Uterus (tissue), 4 donors: Measurements from ENCODE around the gene LSM6. TPM values are rescaled to one million over a fixed set of nuclear protein-coding genes. Genes with fewer than 3 reads are reported as not detected.

ENCODE experiments used
- DNase-seq, 2 donors: peaks; one replicate each; pipeline ENCODE4 v3.0.0-alpha.2; 2019 to 2020
- H3K27ac ChIP-seq, 2 donors: fragments of 200-600 bp; sonication (generic); 1 replicate in 1 of 2; 2 replicates in 1 of 2; pipeline ENCODE4 v1.5.1; 2016 to 2018
- H3K27me3 ChIP-seq, 2 donors: fragments of 200-600 bp; sonication (generic); one replicate each; pipeline ENCODE4 v1.5.1; 2018 to 2019; ENCODE audit warnings: control low read depth in 1 of 2
- H3K36me3 ChIP-seq, 2 donors: fragments of 200-600 bp; sonication (generic); one replicate each; pipeline ENCODE4 v1.5.1; 2019; ENCODE audit warnings: control low read depth in 1 of 2
- H3K4me1 ChIP-seq, 2 donors: fragments of 200-600 bp; sonication (generic); one replicate each; pipeline ENCODE4 v1.5.1; 2018 to 2019; ENCODE audit warnings: control low read depth in 1 of 2
- H3K4me3 ChIP-seq, 2 donors: fragments of 200-600 bp; sonication (generic); 1 replicate in 1 of 2; 2 replicates in 1 of 2; pipeline ENCODE4 v1.5.1; 2018 to 2019; ENCODE audit warnings: mild to moderate bottlenecking in 1 of 2
- H3K9me3 ChIP-seq, 2 donors: fragments of 200-600 bp; sonication (generic); one replicate each; pipeline ENCODE4 v1.5.1; 2019; ENCODE audit warnings: control low read depth in 1 of 2
- POLR2A ChIP-seq, 2 donors: fragments of 450-650 bp; IDR thresholded peaks; one replicate each; pipeline ENCODE4 v1.6.1; 2016; ENCODE audit warnings: antibody characterized with exemption in 2 of 2, mild to moderate bottlenecking in 1 of 2, moderate library complexity in 1 of 2
- intact Hi-C: fragments of 100-400 bp; cut with DNase I; formaldehyde crosslinking; loops from one replicate; pipeline ENCODE4 v1.15.1; 2023; ENCODE audit warnings: low total_unique reads
- total RNA-seq, 4 donors: library from RNA; depleted of rRNA in 3 of 4; stranded (reverse); fragments of >200 nt in 3 of 4; gene quantifications; one replicate each; pipeline versions ENCODE4 v1.1.0 to v1.2.4, GENCODE V29; 2014 to 2023
- TF ChIP-seq, protein P1 (sequence below), 4 experiments: fragments of 200-600 bp in 2 of 4; fragments of 450-650 bp in 2 of 4; sonication (generic) in 2 of 4; IDR thresholded peaks; one replicate each; pipeline ENCODE4 v1.5.1; 2016 to 2019; ENCODE audit warnings: antibody characterized with exemption in 4 of 4, mild to moderate bottlenecking in 2 of 4, moderate library complexity in 1 of 4
- donor health status: DM: yes; HTN: yes; CAD: no.

The LSM6 gene
- total RNA-seq, 4 donors from 2014 or later, result 8.7 to 56.8 (median 31.2) TPM

DNA sequence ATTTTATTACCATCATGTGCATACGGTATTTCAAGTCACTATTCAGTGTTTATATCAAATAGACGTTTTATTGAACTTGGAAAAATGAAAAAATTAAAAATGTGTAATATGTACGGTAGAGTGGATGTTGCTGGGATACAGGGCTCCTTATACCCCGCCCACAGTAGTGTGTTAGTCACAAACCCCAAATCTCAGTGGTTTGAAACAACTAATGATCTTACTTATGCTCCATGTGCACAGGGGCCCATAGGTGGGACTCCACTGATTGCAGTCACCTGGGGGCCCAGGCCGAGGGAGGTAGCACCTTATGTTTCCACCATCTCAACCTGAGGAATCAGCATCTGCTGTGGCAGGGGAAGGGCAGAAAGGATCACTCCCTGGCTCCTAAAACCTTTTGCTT is 18.1 kb downstream of the LSM6 start:
- H3K36me3 ChIP-seq, result no peaks in the 10 kb centered on the region
- no peak overlapping the region for H3K4me3 ChIP-seq
- no peak for DNase-seq
- intact Hi-C loops, result no loop called here
- H3K27me3 ChIP-seq, result no peaks in the 10 kb centered on the region
- no peak overlapping the region for H3K27ac ChIP-seq
- H3K9me3 ChIP-seq, result no peaks in the 10 kb centered on the region
- no peaks in the 10 kb centered on the region for H3K4me1 ChIP-seq
- TF ChIP-seq POLR2A (IDR thresholded peaks at IDR 0.05), result no peak
- TF ChIP-seq, protein P1, sequence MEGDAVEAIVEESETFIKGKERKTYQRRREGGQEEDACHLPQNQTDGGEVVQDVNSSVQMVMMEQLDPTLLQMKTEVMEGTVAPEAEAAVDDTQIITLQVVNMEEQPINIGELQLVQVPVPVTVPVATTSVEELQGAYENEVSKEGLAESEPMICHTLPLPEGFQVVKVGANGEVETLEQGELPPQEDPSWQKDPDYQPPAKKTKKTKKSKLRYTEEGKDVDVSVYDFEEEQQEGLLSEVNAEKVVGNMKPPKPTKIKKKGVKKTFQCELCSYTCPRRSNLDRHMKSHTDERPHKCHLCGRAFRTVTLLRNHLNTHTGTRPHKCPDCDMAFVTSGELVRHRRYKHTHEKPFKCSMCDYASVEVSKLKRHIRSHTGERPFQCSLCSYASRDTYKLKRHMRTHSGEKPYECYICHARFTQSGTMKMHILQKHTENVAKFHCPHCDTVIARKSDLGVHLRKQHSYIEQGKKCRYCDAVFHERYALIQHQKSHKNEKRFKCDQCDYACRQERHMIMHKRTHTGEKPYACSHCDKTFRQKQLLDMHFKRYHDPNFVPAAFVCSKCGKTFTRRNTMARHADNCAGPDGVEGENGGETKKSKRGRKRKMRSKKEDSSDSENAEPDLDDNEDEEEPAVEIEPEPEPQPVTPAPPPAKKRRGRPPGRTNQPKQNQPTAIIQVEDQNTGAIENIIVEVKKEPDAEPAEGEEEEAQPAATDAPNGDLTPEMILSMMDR (IDR thresholded peaks at IDR 0.05), result no peak

DNA sequence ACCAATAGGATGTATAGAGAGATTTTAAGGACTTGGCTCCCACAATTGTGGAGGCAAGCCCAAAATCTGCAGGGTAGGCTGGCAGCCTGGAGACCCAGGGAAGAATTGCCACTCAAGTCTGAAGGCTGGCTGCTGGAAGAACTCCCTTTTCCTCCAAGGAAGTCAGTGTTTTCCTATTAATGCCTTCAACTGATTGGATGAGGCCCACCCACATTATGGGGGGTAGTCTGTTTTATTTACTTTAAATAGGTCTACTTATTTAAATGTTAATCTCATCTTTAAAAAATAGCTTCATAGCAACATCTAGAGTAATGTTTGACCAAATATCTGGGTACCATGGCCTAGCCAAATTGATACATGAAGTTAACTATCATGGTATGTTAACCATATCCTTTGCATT is 18.7 kb downstream of the LSM6 start:
- Histone ChIP-seq H3K36me3 (no peaks in the 10 kb centered on the region), H3K4me3 (no peak overlapping the region), H3K9me3 (no peaks in the 10 kb centered on the region), H3K27me3 (no peaks in the 10 kb centered on the region), H3K4me1 (no peaks in the 10 kb centered on the region), H3K27ac (no peak overlapping the region)
- DNase-seq, result no peak
- intact Hi-C loops, result no loop called here
- TF ChIP-seq, protein P1 (IDR thresholded peaks at IDR 0.05), result no peak
- TF ChIP-seq POLR2A (IDR thresholded peaks at IDR 0.05), result no peak

DNA sequence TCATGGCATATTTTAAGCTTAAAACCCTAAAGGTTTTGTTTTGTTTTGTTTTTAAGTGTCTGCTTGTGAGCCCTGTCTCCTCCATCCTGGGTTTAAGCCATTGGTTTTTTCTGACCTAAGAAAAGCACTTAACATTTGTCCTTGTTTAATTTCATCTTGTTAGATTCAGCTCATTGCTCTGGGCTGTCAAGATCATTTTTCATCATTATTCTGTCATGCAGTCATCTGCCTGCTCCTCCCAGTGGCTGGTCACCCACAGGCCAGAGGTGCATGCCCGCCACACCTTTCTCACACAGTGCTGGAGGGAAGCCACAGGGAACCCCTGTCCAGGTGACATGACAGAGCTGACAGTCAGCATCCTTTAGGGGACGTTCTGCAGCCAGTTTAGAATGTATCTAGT is 27.1 kb downstream of the LSM6 start:
- no peaks in the 10 kb centered on the region for H3K27me3 ChIP-seq
- no peak overlapping the region for H3K4me3 ChIP-seq
- H3K4me1 ChIP-seq, result no peaks in the 10 kb centered on the region
- no peaks in the 10 kb centered on the region for H3K9me3 ChIP-seq
- no peak for DNase-seq
- H3K36me3 ChIP-seq, result no peaks in the 10 kb centered on the region
- no peak for TF ChIP-seq POLR2A (IDR thresholded peaks at IDR 0.05)
- TF ChIP-seq, protein P1 (IDR thresholded peaks at IDR 0.05), result no peak
- H3K27ac ChIP-seq, result no peak overlapping the region
- intact Hi-C loops, result no loop called here

DNA sequence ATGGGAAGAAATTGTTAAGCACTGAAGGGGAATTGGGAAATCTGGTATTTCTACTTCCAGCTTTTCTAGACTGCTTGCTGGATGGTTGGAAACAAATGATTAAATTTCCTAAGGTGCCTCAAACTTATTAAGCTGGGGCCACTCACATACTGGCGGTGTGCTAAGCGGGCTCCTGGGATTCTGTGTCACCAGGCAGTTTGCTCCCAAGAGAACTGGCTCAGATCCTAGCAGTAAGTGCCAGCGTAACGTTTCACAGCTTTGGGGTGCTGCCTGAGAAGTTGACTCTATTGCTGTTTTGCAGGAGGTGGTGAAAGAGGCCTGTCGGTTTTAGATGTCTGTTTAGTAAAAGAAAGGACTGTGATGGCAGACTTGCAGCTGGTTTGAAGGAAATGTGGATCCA is 31.9 kb downstream of the LSM6 start:
- no peaks in the 10 kb centered on the region for H3K36me3 ChIP-seq
- H3K4me1 ChIP-seq, result no peaks in the 10 kb centered on the region
- TF ChIP-seq POLR2A (IDR thresholded peaks at IDR 0.05), result no peak
- TF ChIP-seq, protein P1 (IDR thresholded peaks at IDR 0.05), result no peak
- intact Hi-C loops, result no loop called here
- no peak for DNase-seq
- H3K9me3 ChIP-seq, result no peaks in the 10 kb centered on the region
- no peak overlapping the region for H3K4me3 ChIP-seq
- H3K27ac ChIP-seq, result no peak overlapping the region
- no peaks in the 10 kb centered on the region for H3K27me3 ChIP-seq

DNA sequence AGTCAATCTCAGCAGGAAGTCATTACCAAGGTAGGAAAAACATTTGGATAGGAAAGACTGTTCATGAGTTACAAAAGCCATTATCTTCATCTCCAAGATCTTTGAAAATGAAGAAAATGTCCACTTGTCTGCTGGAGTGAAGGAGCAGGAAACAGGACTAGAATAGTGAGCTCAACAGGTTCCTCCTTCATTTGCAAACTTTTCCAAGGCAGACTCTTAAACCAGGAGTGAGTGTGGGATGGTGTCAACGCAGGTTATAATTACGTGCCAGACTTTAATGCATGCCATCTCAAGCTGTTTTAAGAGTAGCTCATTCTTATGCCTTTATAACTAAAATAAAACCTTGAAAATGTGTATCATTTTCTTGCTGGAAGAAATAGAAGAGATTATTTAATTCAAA is 35.4 kb downstream of the LSM6 start:
- intact Hi-C loops, result no loop called here
- TF ChIP-seq POLR2A (IDR thresholded peaks at IDR 0.05), result no peak
- TF ChIP-seq, protein P1 (IDR thresholded peaks at IDR 0.05), result no peak
- Histone ChIP-seq H3K4me1 (no peaks in the 10 kb centered on the region), H3K36me3 (no peaks in the 10 kb centered on the region), H3K9me3 (no peaks in the 10 kb centered on the region), H3K27ac (no peak overlapping the region), H3K27me3 (no peaks in the 10 kb centered on the region), H3K4me3 (no peak overlapping the region)
- no peak for DNase-seq
